GM13977 (cell line): ENCODE data around the gene SLC25A38.
"Not testable (repeated sequence)": the region's sequence is repeated elsewhere in the genome, so short reads cannot be mapped to it uniquely, and the experiment has no call there.

ENCODE experiments used
- DNase-seq: peaks from one replicate; pipeline ENCODE4 v3.0.0; 2012; ENCODE audit warnings: low spot score
- in situ Hi-C: fragments of 300-500 bp; cut with MboI; formaldehyde crosslinking; loops from one replicate; pipeline ENCODE4 v1.12.0; 2022; ENCODE audit warnings: low sequenced_read_pairs, low pct_unique_long_range_greater_than_20kb, mixed read lengths, inconsistent platforms; ENCODE audit not compliant: unreplicated experiment
- TF ChIP-seq, protein P1 (sequence below): IDR thresholded peaks from 2 replicates; pipeline ENCODE4 v1.5.1; 2012; ENCODE audit warnings: mild to moderate bottlenecking, control low read depth; ENCODE audit not compliant: insufficient read depth; ENCODE audit errors: extremely low read depth, missing control alignments

Gene SLC25A38

GRCh38 chr3:39358333-39358732 is 24.8 kb upstream of the SLC25A38 start:
- TF ChIP-seq, protein P1, sequence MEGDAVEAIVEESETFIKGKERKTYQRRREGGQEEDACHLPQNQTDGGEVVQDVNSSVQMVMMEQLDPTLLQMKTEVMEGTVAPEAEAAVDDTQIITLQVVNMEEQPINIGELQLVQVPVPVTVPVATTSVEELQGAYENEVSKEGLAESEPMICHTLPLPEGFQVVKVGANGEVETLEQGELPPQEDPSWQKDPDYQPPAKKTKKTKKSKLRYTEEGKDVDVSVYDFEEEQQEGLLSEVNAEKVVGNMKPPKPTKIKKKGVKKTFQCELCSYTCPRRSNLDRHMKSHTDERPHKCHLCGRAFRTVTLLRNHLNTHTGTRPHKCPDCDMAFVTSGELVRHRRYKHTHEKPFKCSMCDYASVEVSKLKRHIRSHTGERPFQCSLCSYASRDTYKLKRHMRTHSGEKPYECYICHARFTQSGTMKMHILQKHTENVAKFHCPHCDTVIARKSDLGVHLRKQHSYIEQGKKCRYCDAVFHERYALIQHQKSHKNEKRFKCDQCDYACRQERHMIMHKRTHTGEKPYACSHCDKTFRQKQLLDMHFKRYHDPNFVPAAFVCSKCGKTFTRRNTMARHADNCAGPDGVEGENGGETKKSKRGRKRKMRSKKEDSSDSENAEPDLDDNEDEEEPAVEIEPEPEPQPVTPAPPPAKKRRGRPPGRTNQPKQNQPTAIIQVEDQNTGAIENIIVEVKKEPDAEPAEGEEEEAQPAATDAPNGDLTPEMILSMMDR = no peak
- DNase-seq = no peak
- in situ Hi-C loops = no loop called here

DNA sequence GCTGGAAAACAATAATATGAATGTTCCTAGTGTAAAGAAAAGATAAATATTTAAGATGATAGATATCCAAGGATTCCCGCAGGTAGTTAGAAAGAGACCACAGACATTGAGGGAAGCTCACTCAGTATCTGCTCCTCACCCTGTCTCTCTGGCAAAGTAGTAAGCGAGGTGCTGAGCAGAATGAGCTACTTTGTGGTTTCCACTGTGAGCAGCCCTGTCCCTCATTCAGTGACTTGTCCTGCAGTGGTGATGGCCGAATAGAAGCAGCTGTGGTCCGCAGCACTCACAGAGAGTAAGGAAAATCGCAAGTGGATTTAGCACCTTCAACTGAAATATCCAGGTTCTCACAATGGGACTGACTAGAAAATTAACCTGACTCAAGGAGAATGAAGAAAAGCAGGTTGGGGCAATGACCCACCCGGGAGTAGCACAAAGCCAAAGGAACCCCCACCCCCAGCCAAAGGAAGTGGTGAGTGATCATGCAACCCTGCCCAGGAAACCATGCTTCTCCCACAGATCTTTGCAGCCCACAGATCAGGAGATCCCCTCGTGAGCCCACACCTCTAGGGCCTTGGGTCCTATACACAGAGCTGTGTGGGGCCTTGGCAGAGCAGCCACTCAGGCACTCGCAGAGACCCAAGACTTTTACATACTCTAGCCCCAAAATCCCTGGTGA is 21.8 kb upstream of the SLC25A38 start:
- TF ChIP-seq, protein P1 = no peak
- in situ Hi-C loops = no loop called here
- no peak for DNase-seq

DNA sequence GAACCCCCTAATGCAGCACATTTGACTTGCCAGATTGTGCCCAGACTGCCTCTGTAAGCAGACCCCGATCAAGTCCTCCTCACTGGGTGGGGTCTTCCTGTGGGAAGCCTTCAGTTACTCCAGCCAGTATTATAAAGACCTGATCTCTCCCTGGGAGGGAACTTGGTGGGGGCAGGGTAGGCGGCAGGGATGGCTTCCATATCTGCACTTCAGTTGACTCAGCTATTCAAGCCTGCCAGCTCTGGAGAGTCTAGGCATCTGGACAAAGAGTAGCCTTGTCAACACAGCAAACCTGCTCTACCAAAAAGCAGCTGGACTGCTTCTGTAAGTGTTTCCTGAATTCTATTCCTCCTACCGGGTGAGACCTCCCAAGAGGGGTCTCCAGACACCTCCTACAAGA is 21.0 kb upstream of the SLC25A38 start:
- in situ Hi-C loops = no loop called here
- TF ChIP-seq, protein P1 = no peak
- no peak for DNase-seq

DNA sequence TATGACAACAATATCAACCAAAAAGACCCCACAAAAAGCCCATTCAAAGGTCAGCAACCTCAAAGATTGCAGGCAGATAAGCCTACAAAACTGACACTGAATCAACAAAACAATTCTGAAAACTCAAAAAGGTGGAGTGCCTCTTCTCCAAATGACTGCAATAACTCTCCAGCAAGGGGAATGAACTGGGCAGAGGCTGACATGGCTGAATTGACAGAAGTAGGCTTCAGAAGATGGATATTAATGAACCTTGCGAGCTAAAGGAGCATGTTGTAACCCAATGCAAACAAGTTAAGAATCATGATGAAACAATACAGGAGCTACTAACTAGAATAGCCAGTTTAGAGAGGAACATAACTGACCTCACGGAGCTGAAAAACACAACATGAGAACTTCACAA is 20.4 kb upstream of the SLC25A38 start:
- no peak for DNase-seq
- TF ChIP-seq, protein P1 = no peak
- in situ Hi-C loops = no loop called here

GRCh38 chr3:39370450-39370849 is 12.7 kb upstream of the SLC25A38 start:
- DNase-seq, in situ Hi-C loops: not testable (repeated sequence)

- in situ Hi-C loops = no loop called here
- TF ChIP-seq, protein P1 = no peak
- no peak for DNase-seq
Observed at GRCh38 chr3:39372833-39373232, 10.3 kb upstream of the SLC25A38 start.

DNA sequence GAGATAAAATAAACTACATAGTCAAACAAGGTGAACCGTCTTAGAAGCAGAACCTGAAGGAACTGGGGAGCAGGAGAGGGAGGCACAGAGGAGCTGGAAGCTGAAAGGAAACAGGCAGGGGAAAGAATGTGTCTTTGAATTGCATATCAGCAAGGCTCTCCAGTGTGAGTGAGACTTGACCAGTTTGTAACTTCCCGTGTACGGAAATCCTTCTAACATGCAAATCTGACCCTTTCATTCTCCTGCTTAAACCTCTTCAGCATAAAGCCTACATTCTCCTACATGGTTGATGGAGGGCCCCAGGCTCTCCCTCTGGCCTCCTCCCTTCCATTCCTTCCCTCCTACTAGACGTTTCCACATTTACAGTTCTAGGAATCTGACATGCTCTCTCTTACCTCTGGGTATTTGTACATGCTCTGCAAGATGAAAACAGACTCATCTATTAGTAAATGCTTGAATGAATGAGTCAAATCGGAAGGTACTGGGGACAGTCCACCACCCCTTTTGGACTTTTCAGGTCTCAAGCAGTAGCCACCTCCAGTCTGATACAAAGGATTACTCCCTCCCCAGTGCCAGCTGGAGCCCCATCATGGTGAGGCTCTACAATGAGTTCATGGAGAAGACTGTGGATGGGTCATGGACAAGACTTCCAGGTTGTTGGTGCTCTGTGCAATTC is 6.1 kb upstream of the SLC25A38 start:
- TF ChIP-seq, protein P1 = no peak
- in situ Hi-C loops = loop anchor here (25.0 kb wide), 1 partner anchor 190 kb away; the partner anchor contains the start of gene XIRP1
- no peak for DNase-seq
